SK-N-SH (cell line): Measurements from ENCODE around the gene SOCS7. TPM values are rescaled to one million over a fixed set of nuclear protein-coding genes. Genes with fewer than 3 reads are reported as not detected.

Experiments used
- CTCF ChIA-PET: fragments of 300-600, 350-600 bp; formaldehyde crosslinking; extraction: SDS; loops from one replicate; lab custom pipeline; 2021; lab: Yijun Ruan, JAX
- POLR2A ChIA-PET: fragments of 350-600 bp; sonication (Branson Sonifier 250); formaldehyde crosslinking; extraction: SDS; loops from one replicate; lab custom pipeline; 2020; ENCODE audit warnings: antibody characterized with exemption, inconsistent platforms; lab: Yijun Ruan, JAX
- DNase-seq: peaks from one replicate; pipeline ENCODE4 v3.0.0; 2012
- H2AFZ ChIP-seq: fragments of 200-600 bp; sonication (generic); 2 replicates; pipeline ENCODE4 v1.8.1; 2016; ENCODE audit warnings: antibody characterized with exemption, mild to moderate bottlenecking, low read depth
- H3F3A ChIP-seq: fragments of 200-600 bp; sonication (generic); replicated peaks from 2 replicates; pipeline ENCODE3; 2016; ENCODE audit warnings: antibody characterized with exemption, mild to moderate bottlenecking; ENCODE audit not compliant: insufficient read depth
- H3K27ac ChIP-seq, 2 experiments: fragments of 200-500 bp in 1 of 2; fragments of 200-600 bp in 1 of 2; sonication (Bioruptor generic) in 1 of 2; sonication (generic), shearing (Covaris generic) in 1 of 2; 2 replicates each; pipeline versions ENCODE4 v1.5.1 to v1.6.1; 2014 to 2016; ENCODE audit warnings: low read depth in 2 of 2, inconsistent platforms in 1 of 2, low read length in 1 of 2, mild to moderate bottlenecking in 1 of 2, mixed read lengths in 1 of 2
- H3K27me3 ChIP-seq: fragments of 200-600 bp; sonication (generic), shearing (Covaris generic); 2 replicates; pipeline ENCODE4 v1.6.1; 2016; ENCODE audit warnings: mixed run types; ENCODE audit not compliant: insufficient read depth
- H3K36me3 ChIP-seq, 2 experiments: fragments of 200-500 bp in 1 of 2; fragments of 200-600 bp in 1 of 2; sonication (Bioruptor generic) in 1 of 2; sonication (generic) in 1 of 2; replicated peaks in 1 of 2; 2 replicates each; pipeline versions ENCODE3 to v1.5.1; 2014 to 2016; ENCODE audit warnings: low read length in 1 of 2, mild to moderate bottlenecking in 1 of 2; ENCODE audit not compliant: insufficient read depth in 2 of 2, control insufficient read depth in 1 of 2
- H3K4me1 ChIP-seq, 2 experiments: fragments of 200-500 bp in 1 of 2; fragments of 200-600 bp in 1 of 2; sonication (Bioruptor generic) in 1 of 2; sonication (generic), shearing (Covaris generic) in 1 of 2; 2 replicates each; pipeline versions ENCODE4 v1.5.1 to v1.6.1; 2014 to 2016; ENCODE audit warnings: low read depth in 1 of 2, low read length in 1 of 2, mixed run types in 1 of 2; ENCODE audit not compliant: insufficient read depth in 2 of 2, control insufficient read depth in 1 of 2
- H3K4me2 ChIP-seq: fragments of 200-600 bp; sonication (generic), shearing (Covaris generic); 2 replicates; pipeline ENCODE4 v1.6.1; 2017; ENCODE audit warnings: mixed run types
- H3K4me3 ChIP-seq, 2 experiments: fragments of 200-500 bp in 1 of 2; fragments of 200-600 bp in 1 of 2; sonication (Bioruptor generic) in 1 of 2; sonication (generic), shearing (Covaris generic) in 1 of 2; 2 replicates each; pipeline versions ENCODE4 v1.5.1 to v1.8.1; 2014 to 2016; ENCODE audit warnings: low read depth in 2 of 2, inconsistent platforms in 1 of 2, low read length in 1 of 2, mild to moderate bottlenecking in 1 of 2, mixed read lengths in 1 of 2, moderate library complexity in 1 of 2
- H3K79me2 ChIP-seq: fragments of 200-600 bp; sonication (generic); 2 replicates; pipeline ENCODE4 v1.8.1; 2017; ENCODE audit warnings: mild to moderate bottlenecking; ENCODE audit not compliant: insufficient read depth
- H3K9ac ChIP-seq: fragments of 200-600 bp; sonication (generic); 2 replicates; pipeline ENCODE4 v1.6.1; 2017; ENCODE audit warnings: mixed run types
- H3K9me2 ChIP-seq: fragments of 200-600 bp; sonication (generic); 2 replicates; pipeline ENCODE4 v1.6.1; 2017; ENCODE audit warnings: mixed run types
- H3K9me3 ChIP-seq: fragments of 200-600 bp; sonication (generic); 2 replicates; pipeline ENCODE4 v1.6.1; 2017; ENCODE audit warnings: mixed run types, mild to moderate bottlenecking, moderate library complexity
- H4K20me1 ChIP-seq: fragments of 200-600 bp; sonication (generic); 2 replicates; pipeline ENCODE4 v1.6.1; 2017; ENCODE audit warnings: mild to moderate bottlenecking, mixed run types; ENCODE audit not compliant: insufficient read depth
- CTCF ChIP-seq: fragments of 200-600 bp; sonication (generic); IDR thresholded peaks from 2 replicates; pipeline ENCODE4 v1.6.1; 2017; ENCODE audit warnings: antibody characterized with exemption, mild to moderate bottlenecking, moderate library complexity
- ELF1 ChIP-seq: IDR thresholded peaks from 2 replicates; pipeline ENCODE4 v1.4.0; 2012
- EP300 ChIP-seq, 2 experiments: IDR thresholded peaks; 2 replicates each; pipeline versions ENCODE4 v1.4.0 to v1.6.1; 2012; ENCODE audit warnings: borderline replicate concordance in 1 of 2, low read depth in 1 of 2, low read length in 1 of 2
- EZH2phosphoT487 ChIP-seq: fragments of 200-600 bp; sonication (generic); IDR thresholded peaks from 2 replicates; pipeline ENCODE4 v1.6.1; 2017; ENCODE audit warnings: low read depth, mixed run types, mild to moderate bottlenecking, antibody characterized with exemption, moderate library complexity, borderline replicate concordance
- FOSL2 ChIP-seq: IDR thresholded peaks from 2 replicates; pipeline ENCODE4 v1.4.0; 2012; ENCODE audit warnings: low read depth, mild to moderate bottlenecking, moderate library complexity, borderline replicate concordance
- FOXM1 ChIP-seq: IDR thresholded peaks from 2 replicates; pipeline ENCODE4 v1.4.0; 2012; ENCODE audit warnings: low read depth, mild to moderate bottlenecking
- GABPA ChIP-seq: IDR thresholded peaks from 2 replicates; pipeline ENCODE4 v1.4.0; 2012; ENCODE audit warnings: low read depth, mild to moderate bottlenecking
- MEF2A ChIP-seq: IDR thresholded peaks from 2 replicates; pipeline ENCODE4 v1.4.0; 2012; ENCODE audit warnings: low read depth, borderline replicate concordance
- MXI1 ChIP-seq: IDR thresholded peaks from 2 replicates; pipeline ENCODE4 v1.6.1; 2012; ENCODE audit warnings: mild to moderate bottlenecking, low read depth, low read length, improper control_type of control experiment
- NFIC ChIP-seq: IDR thresholded peaks from 2 replicates; pipeline ENCODE4 v1.4.0; 2012; ENCODE audit warnings: borderline replicate concordance
- NRF1 ChIP-seq: IDR thresholded peaks from 2 replicates; pipeline ENCODE4 v1.6.1; 2012; ENCODE audit warnings: low read depth, mild to moderate bottlenecking, low read length
- POLR2AphosphoS5 ChIP-seq: IDR thresholded peaks from 2 replicates; pipeline ENCODE4 v1.6.1; 2012; ENCODE audit warnings: low read depth, low read length
- REST ChIP-seq: IDR thresholded peaks from 2 replicates; pipeline ENCODE4 v1.6.1; 2012; ENCODE audit warnings: mild to moderate bottlenecking, low read depth, low read length, moderate library complexity
- RFX5 ChIP-seq: IDR thresholded peaks from 2 replicates; pipeline ENCODE4 v1.6.1; 2012; ENCODE audit warnings: mild to moderate bottlenecking, improper control_type of control experiment, low read length
- RXRA ChIP-seq: IDR thresholded peaks from 2 replicates; pipeline ENCODE4 v1.4.0; 2012; ENCODE audit warnings: low read depth, mild to moderate bottlenecking, borderline replicate concordance
- SIN3A ChIP-seq: IDR thresholded peaks from 2 replicates; pipeline ENCODE4 v1.6.1; 2012; ENCODE audit warnings: low read depth, mild to moderate bottlenecking, low read length, moderate library complexity, borderline replicate concordance
- SMC3 ChIP-seq: IDR thresholded peaks from 2 replicates; pipeline ENCODE4 v1.6.1; 2012; ENCODE audit warnings: low read depth, low read length, improper control_type of control experiment
- TCF12 ChIP-seq: IDR thresholded peaks from 2 replicates; pipeline ENCODE4 v1.4.0; 2012
- TEAD4 ChIP-seq: IDR thresholded peaks from 2 replicates; pipeline ENCODE4 v1.4.0; 2012; ENCODE audit warnings: mild to moderate bottlenecking, borderline replicate concordance; ENCODE audit not compliant: insufficient read depth
- USF1 ChIP-seq: IDR thresholded peaks from 2 replicates; pipeline ENCODE4 v1.4.0; 2012; ENCODE audit warnings: low read depth, borderline replicate concordance
- USF2 ChIP-seq: fragments of 150-350 bp; IDR thresholded peaks from 2 replicates; pipeline ENCODE4 v1.6.1; 2017; ENCODE audit warnings: antibody characterized with exemption, low read length, low read depth, borderline replicate concordance
- YY1 ChIP-seq: IDR thresholded peaks from 2 replicates; pipeline ENCODE4 v1.4.0; 2012; ENCODE audit warnings: low read depth, mild to moderate bottlenecking
- ZBTB33 ChIP-seq: IDR thresholded peaks from 2 replicates; pipeline ENCODE4 v1.4.0; 2012; ENCODE audit warnings: low read depth, borderline replicate concordance
- WGBS: methylation state at CpG from one replicate; pipeline ENCODE4 v1.1.6; 2017; ENCODE audit warnings: low lambda C conversion rate; 5-methylcytosine and 5-hydroxymethylcytosine counted together
- polyA plus RNA-seq, 3 experiments: library from polyadenylated mRNA; depleted of rRNA; stranded (reverse); fragments of >200 nt; gene quantifications; 2 replicates each; pipeline ENCODE4 v1.2.3, GENCODE V29; 2012

SOCS7 gene
- 7.4 and 10.0 TPM in 2 replicates for polyA plus RNA-seq (2012; rRNA removed)
- 5.2 and 7.2 TPM in 2 replicates for polyA plus RNA-seq (2012; cell fraction: cytosol; rRNA removed)
- 13.0 and 14.1 TPM in 2 replicates for polyA plus RNA-seq (2012; cell fraction: nucleus; rRNA removed)

- H3K4me2 ChIP-seq, result peak within 1 kb of the TSS; percentile 89
- POLR2A ChIA-PET, result interaction anchor here (0.6 to 1.6 kb wide), 6 partner anchors 10 to 68 kb away, joined by 4 to 7 read pairs (median 4); no protein-coding TSS in a partner anchor
- no peaks in the 10 kb centered on the region for H3K9me2 ChIP-seq
- 12% methylated on average over 25 of the region's 84 CpGs for WGBS
- H3K9me3 ChIP-seq, result no peaks in the 10 kb centered on the region
- H4K20me1 ChIP-seq, result peaks cover 39% of the 10 kb centered on the region
- peak within 1 kb of the TSS; percentile 58 to 70 for H3K27ac ChIP-seq
- peak; percentile 96 for DNase-seq
- H3K9ac ChIP-seq, result peak within 1 kb of the TSS; percentile 78
- H3K79me2 ChIP-seq, result peaks cover 45% of the 10 kb centered on the region
- peaks cover 7 to 15% of the 10 kb centered on the region in 2 experiments; a peak in 1 of 4 replicates for H3K4me1 ChIP-seq
- H2AFZ ChIP-seq, result peak within 1 kb of the TSS; percentile 84
- H3K27me3 ChIP-seq, result no peaks in the 10 kb centered on the region
- peaks cover 14% of the 10 kb centered on the region for H3F3A ChIP-seq
- CTCF ChIA-PET, result interaction anchor here (1.0 to 24.7 kb wide), 5 partner anchors 21 to 92 kb away, joined by 3 to 423 read pairs (median 6); no protein-coding TSS in a partner anchor
- peak within 1 kb of the TSS; percentile 68 to 77 for H3K4me3 ChIP-seq
- no peaks in the 10 kb centered on the region for H3K36me3 ChIP-seq
- TF ChIP-seq MEF2A, result no peak
- no peak for TF ChIP-seq USF1
- 0 out of 2 replicates have a peak, but pooled peaks have one; percentile 34 for TF ChIP-seq ELF1
- no peak for TF ChIP-seq CTCF
- TF ChIP-seq NFIC, result no peak
- TF ChIP-seq YY1, result no peak
- no peak for TF ChIP-seq EZH2phosphoT487
- TF ChIP-seq ZBTB33, result no peak
- peak; percentile 73 for TF ChIP-seq POLR2AphosphoS5
- no peak for TF ChIP-seq USF2
- TF ChIP-seq RXRA, result no peak
- TF ChIP-seq SMC3, result no peak
- peak; percentile 72 for TF ChIP-seq GABPA
- no peak for TF ChIP-seq FOXM1
- TF ChIP-seq EP300 (IDR thresholded peaks at IDR 0.05; ENCODE audit: borderline replicate concordance in 1 of 2, low read depth in 1 of 2, low read length in 1 of 2), result no peak; a peak in 1 of 4 replicates
- peak; percentile 82; the same call in 1 of the 2 replicates for TF ChIP-seq MXI1
- TF ChIP-seq TCF12, result no peak
- peak; percentile 88 for TF ChIP-seq RFX5
- TF ChIP-seq SIN3A, result no peak
- TF ChIP-seq NRF1, result peak; percentile 26; the same call in 1 of the 2 replicates
- TF ChIP-seq TEAD4, result no peak
- TF ChIP-seq REST, result no peak
- TF ChIP-seq FOSL2, result no peak
Observed at GRCh38 chr17:38351412-38352222, at the start of gene SOCS7. Gene SOCS7, plus strand, starts transcription at chr17:38351844. Its CDS starts 209 bp downstream, at chr17:38352053.
